Transverse colon (tissue), 4 donors: Measurements from ENCODE around the gene SEZ6. TPM values are rescaled to one million over a fixed set of nuclear protein-coding genes. Genes with fewer than 3 reads are reported as not detected.

Source experiments
- DNase-seq: peaks from one replicate; pipeline ENCODE4 v3.0.0-alpha.2; 2019
- H3K27ac ChIP-seq, 4 donors: fragments of 200-600 bp; sonication (generic); 2 replicates each; pipeline ENCODE4 v1.5.1; 2016 to 2018; ENCODE audit warnings: inconsistent platforms in 4 of 4
- H3K27me3 ChIP-seq: fragments of 200-600 bp; sonication (generic); 2 replicates; pipeline ENCODE4 v1.5.1; 2017; ENCODE audit warnings: inconsistent platforms
- H3K36me3 ChIP-seq, 4 donors: fragments of 200-600 bp; sonication (generic); 2 replicates each; pipeline ENCODE4 v1.5.1; 2017 to 2019; ENCODE audit warnings: inconsistent platforms in 4 of 4
- H3K4me1 ChIP-seq, 4 donors: fragments of 200-600 bp; sonication (generic); 2 replicates each; pipeline ENCODE4 v1.5.1; 2017 to 2020; ENCODE audit warnings: inconsistent platforms in 4 of 4
- H3K4me3 ChIP-seq, 4 donors: fragments of 200-600 bp; sonication (generic); 1 replicate in 1 of 4; 2 replicates in 3 of 4; pipeline versions ENCODE4 v1.5.1 to v1.6.1; 2017 to 2019; ENCODE audit warnings: inconsistent platforms in 4 of 4
- H3K9me3 ChIP-seq, 2 donors: fragments of 200-600 bp; sonication (generic); 2 replicates each; pipeline ENCODE4 v1.5.1; 2017 to 2019; ENCODE audit warnings: inconsistent platforms in 2 of 2
- CTCF ChIP-seq, 5 experiments: fragments of 200-600 bp in 3 of 5; fragments of 450-650 bp in 2 of 5; sonication (generic) in 3 of 5; IDR thresholded peaks; 1 replicate in 2 of 5; 2 replicates in 3 of 5; pipeline ENCODE4 v1.5.1; 2016 to 2017; ENCODE audit warnings: antibody characterized with exemption in 5 of 5, inconsistent platforms in 3 of 5, mild to moderate bottlenecking in 2 of 5, moderate library complexity in 1 of 5
- EP300 ChIP-seq: sonication (generic); formaldehyde crosslinking; IDR thresholded peaks from one replicate; pipeline ENCODE4 v1.6.1; 2017; ENCODE audit warnings: antibody characterized with exemption, low read depth
- POLR2A ChIP-seq: fragments of 450-650 bp; IDR thresholded peaks from one replicate; pipeline ENCODE4 v1.6.1; 2016; ENCODE audit warnings: antibody characterized with exemption, mild to moderate bottlenecking, moderate library complexity
- POLR2AphosphoS5 ChIP-seq, 3 donors: sonication (generic); formaldehyde crosslinking; IDR thresholded peaks; one replicate each; pipeline ENCODE4 v1.6.1; 2016; ENCODE audit warnings: antibody characterized with exemption in 3 of 3
- WGBS, 2 donors: methylation state at CpG; one replicate each; pipeline ENCODE4 v1.1.5; 2018; ENCODE audit warnings: low coverage in 1 of 2; 5-methylcytosine and 5-hydroxymethylcytosine counted together
- in situ Hi-C, 4 donors: fragments of 200-750 bp; cut with MboI; loops; one replicate each; pipeline versions ENCODE4 v1.15.0 to v1.15.1; 2017; ENCODE audit warnings: low sequenced_read_pairs in 3 of 4, low pct_ligation_motif_present in 1 of 4, low pct_unique_long_range_greater_than_20kb in 1 of 4
- intact Hi-C: fragments of 100-400 bp; cut with DNase I; formaldehyde crosslinking; loops from one replicate; pipeline ENCODE4 v1.15.1; 2023; ENCODE audit warnings: low total_unique reads
- total RNA-seq, 4 donors: library from RNA; depleted of rRNA; stranded (reverse); fragments of >200 nt; gene quantifications; one replicate each; pipeline ENCODE4 v1.1.0, GENCODE V29; 2016

The SEZ6 gene
- total RNA-seq, 4 donors from 2014 or later, result 0.14 TPM; not detected in 3

GRCh38 chr17:28949185-28950016, 56.4 kb downstream of the SEZ6 start:
- WGBS, 2 donors, result 0 to 8% methylated on average over 4 to 57 of the region's 61 CpGs
- Histone ChIP-seq H3K4me1 (peaks cover 27 to 53% (median 43%) of the 10 kb centered on the region in 4 donors), H3K36me3 (no peaks in the 10 kb centered on the region), H3K27ac (peak overlapping the region; percentile 98 to 99 (median 98)), H3K4me3 (peak overlapping the region; percentile 87 to 99 (median 94)), H3K27me3 (no peaks in the 10 kb centered on the region), H3K9me3 (no peaks in the 10 kb centered on the region)
- peak; percentile 67 for DNase-seq
- in situ Hi-C loops, result no loop called here
- TF ChIP-seq POLR2A (peak; percentile 40), CTCF (IDR thresholded peaks at IDR 0.05) (no peak), POLR2AphosphoS5 (IDR thresholded peaks at IDR 0.05) (no peak), EP300 (no peak)
- intact Hi-C loops, result loop anchor here (5.0 to 10.0 kb wide), 2 partner anchors 47 to 225 kb away; partner anchors contain the start of genes DHRS13, NEK8 and TLCD1

DNA sequence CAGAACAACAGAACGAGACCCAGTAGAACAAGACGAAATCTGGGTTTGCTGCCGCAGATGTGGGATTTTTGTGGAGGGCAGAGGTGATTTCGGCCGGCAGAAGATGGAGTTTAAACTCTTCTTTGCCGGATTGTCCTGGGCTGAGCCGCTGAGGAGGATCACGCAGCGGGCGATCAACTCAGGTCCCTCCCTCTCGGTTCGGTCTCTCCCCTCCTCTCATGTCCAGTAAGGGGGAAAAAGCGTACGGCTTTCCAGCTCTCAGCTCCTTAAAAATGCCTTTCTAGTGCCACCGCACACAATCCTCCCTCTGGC, 57.0 kb downstream of the SEZ6 start:
- intact Hi-C loops, result no loop called here
- peaks cover 27 to 55% (median 43%) of the 10 kb centered on the region in 4 donors for H3K4me1 ChIP-seq
- H3K36me3 ChIP-seq, result no peaks in the 10 kb centered on the region
- peak in 1 of 3 donors; percentile 11 for TF ChIP-seq POLR2AphosphoS5 (IDR thresholded peaks at IDR 0.05)
- no peak for TF ChIP-seq CTCF (IDR thresholded peaks at IDR 0.05)
- in situ Hi-C loops, result no loop called here
- H3K27ac ChIP-seq, result peak overlapping the region; percentile 98 to 99 (median 98)
- WGBS, 2 donors, result 0 to 1% methylated on average over 3 to 15 of the region's 15 CpGs
- H3K27me3 ChIP-seq, result no peaks in the 10 kb centered on the region
- no peak for DNase-seq
- H3K4me3 ChIP-seq, result peak overlapping the region; percentile 87 to 99 (median 94)
- H3K9me3 ChIP-seq, result no peaks in the 10 kb centered on the region

DNA sequence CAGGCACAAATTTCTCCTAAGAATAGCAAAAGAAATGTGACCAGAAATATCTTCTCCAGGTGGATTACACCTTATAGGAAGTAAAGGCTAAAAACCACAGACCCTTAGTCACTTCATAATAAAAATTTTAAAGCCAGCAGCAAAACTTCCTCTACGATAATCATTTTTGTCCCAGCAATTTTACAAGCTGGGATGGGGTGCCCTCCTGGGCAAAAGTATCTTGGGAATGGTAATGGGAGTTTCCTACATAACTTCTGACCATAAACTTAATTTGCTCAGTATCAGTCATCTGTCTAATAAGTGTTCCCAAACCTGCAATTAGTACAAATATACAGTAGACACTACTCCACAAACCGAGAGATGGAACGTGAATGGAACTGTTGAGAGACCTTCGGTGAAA, 57.5 kb downstream of the SEZ6 start:
- peaks cover 27 to 54% (median 43%) of the 10 kb centered on the region in 4 donors for H3K4me1 ChIP-seq
- in situ Hi-C loops (no loop called here), intact Hi-C loops (no loop called here)

DNA sequence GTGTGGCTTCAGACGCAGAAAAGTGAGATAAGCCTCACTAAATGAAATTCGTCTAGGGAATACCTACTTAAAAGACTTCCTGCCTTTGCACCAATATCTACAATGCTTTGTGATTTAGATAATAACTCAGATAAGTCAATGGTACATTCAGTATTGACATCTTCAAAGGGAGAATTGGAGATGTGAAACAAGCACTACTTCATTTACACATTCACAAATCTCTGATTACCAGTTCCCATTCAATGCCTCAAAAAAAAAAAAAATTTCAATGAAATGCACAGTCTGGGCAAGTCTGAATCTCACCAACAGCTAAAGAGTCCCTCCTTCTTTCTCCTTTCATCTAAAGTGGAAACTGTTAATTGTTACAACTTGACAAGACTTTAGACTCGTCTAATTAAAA, 58.2 kb downstream of the SEZ6 start:
- 30 to 37% methylated on average over 3 of the region's 3 CpGs for WGBS, 2 donors
- intact Hi-C loops (no loop called here), in situ Hi-C loops (no loop called here)
- Histone ChIP-seq H3K4me3 (no peak overlapping the region), H3K9me3 (no peaks in the 10 kb centered on the region), H3K36me3 (no peaks in the 10 kb centered on the region), H3K27me3 (no peaks in the 10 kb centered on the region), H3K27ac (peak overlapping the region; percentile 98 to 99 (median 98)), H3K4me1 (peaks cover 27 to 54% (median 39%) of the 10 kb centered on the region in 4 donors)
- DNase-seq, result no peak
- no peak for TF ChIP-seq POLR2A
- no peak for TF ChIP-seq EP300
- TF ChIP-seq CTCF (IDR thresholded peaks at IDR 0.05), result no peak
- TF ChIP-seq POLR2AphosphoS5 (IDR thresholded peaks at IDR 0.05), result no peak

More for the DNA sequence above, 57.5 kb downstream of the SEZ6 start:
- Histone ChIP-seq H3K9me3 (no peaks in the 10 kb centered on the region), H3K27me3 (no peaks in the 10 kb centered on the region), H3K36me3 (no peaks in the 10 kb centered on the region), H3K27ac (peak overlapping the region; percentile 98 to 99 (median 98)), H3K4me3 (peak overlapping the region; percentile 87 to 99 (median 94))
- TF ChIP-seq POLR2AphosphoS5 (IDR thresholded peaks at IDR 0.05), result no peak
- no peak for TF ChIP-seq EP300
- no peak for TF ChIP-seq CTCF (IDR thresholded peaks at IDR 0.05)
- TF ChIP-seq POLR2A, result no peak
- 7 to 11% methylated on average over 4 of the region's 4 CpGs for WGBS, 2 donors
- DNase-seq, result no peak
